Embryonic facial prominence (tissue), 1 donor: ENCODE data around the gene USH2A.

ENCODE experiments used
- DNase-seq: peaks from one replicate; pipeline ENCODE4 v3.0.0-alpha.2; 2016; ENCODE audit errors: extremely low spot score

Gene USH2A, protein sequence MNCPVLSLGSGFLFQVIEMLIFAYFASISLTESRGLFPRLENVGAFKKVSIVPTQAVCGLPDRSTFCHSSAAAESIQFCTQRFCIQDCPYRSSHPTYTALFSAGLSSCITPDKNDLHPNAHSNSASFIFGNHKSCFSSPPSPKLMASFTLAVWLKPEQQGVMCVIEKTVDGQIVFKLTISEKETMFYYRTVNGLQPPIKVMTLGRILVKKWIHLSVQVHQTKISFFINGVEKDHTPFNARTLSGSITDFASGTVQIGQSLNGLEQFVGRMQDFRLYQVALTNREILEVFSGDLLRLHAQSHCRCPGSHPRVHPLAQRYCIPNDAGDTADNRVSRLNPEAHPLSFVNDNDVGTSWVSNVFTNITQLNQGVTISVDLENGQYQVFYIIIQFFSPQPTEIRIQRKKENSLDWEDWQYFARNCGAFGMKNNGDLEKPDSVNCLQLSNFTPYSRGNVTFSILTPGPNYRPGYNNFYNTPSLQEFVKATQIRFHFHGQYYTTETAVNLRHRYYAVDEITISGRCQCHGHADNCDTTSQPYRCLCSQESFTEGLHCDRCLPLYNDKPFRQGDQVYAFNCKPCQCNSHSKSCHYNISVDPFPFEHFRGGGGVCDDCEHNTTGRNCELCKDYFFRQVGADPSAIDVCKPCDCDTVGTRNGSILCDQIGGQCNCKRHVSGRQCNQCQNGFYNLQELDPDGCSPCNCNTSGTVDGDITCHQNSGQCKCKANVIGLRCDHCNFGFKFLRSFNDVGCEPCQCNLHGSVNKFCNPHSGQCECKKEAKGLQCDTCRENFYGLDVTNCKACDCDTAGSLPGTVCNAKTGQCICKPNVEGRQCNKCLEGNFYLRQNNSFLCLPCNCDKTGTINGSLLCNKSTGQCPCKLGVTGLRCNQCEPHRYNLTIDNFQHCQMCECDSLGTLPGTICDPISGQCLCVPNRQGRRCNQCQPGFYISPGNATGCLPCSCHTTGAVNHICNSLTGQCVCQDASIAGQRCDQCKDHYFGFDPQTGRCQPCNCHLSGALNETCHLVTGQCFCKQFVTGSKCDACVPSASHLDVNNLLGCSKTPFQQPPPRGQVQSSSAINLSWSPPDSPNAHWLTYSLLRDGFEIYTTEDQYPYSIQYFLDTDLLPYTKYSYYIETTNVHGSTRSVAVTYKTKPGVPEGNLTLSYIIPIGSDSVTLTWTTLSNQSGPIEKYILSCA (N-terminal part only)

DNA sequence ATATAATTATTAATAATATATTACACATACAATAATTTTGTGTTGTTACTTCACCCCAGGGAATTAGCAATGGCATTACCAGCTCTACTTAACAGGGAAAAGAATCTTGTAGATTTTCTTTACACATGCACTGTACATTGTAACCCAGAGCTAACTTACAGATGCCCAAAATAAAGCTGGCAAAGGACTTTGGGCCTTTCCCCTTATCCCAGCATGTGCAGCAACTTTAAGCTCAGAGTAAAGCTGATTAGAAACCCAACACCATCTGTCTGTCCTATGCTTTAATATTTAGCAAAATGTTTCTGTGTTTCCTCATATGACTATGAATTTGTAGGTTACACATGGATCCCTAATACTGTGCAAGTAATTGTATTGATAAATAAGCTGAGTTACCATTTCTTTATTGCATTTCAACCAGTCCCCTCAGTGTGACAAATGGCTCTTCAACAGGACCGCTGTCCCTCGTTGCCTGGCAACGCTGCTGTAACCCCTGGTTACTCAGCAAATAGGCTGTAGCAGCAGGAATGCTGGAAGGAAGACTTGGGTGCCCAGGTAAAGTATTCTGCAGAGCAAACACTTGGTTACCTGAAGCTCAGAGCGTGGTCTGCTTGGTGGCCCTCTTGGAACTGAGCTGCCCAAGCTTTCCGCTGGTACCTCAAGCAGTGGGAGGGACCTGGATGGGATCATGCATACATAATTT, at the start of gene USH2A:
TSS of gene USH2A (minus strand) at position 628 of the 700 bp plus-strand sequence. CDS start 1,112 bp downstream, outside the sequence.
- DNase-seq: no peak

DNA sequence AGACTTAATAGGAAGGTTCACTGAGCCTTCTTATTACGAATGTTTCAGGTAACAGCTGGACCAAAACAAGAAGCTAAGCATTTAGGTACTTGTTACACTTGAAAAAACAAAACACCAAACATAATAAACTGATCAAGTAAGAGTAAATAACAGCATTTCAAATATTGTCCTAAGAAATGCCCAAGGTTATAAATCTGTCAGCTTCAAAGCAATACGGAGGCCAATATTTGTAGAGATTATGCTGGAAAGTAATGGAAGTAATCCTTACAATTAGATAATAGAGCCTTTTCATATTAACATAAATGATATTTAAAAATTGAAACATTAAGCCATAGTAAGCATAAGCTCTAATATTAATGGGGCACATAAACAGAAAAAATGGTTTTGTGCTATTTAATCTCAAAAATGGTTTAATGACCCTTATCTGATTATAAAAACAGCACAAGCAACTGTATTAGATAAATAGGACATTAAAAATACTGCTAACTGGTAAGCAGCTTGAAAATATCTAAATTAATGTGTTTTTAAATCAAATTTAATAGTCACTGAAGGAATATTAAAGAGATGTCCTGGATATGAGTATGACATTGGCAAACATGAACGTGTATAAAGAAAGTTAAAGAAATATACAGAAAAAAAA, 43.0 kb upstream of the USH2A start:
- DNase-seq: no peak

DNA sequence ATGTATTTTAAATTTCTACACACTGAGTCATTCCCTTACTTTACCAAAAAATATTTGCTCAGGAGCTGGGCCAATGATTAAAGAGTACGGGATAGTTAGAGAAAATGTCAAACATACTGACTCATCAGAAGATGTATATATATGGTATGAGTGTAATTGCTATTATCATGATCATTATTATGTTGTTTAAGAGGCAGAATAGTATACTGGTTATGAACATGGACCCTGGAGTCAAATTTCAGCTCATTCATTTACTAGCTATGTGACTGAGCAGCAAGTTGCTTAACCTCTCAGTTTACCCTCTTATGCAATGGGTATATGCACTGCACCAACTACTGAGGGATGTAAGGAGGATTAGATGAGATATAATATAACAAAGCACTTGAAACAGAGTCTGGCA, 41.2 kb upstream of the USH2A start:
- no peak for DNase-seq

DNA sequence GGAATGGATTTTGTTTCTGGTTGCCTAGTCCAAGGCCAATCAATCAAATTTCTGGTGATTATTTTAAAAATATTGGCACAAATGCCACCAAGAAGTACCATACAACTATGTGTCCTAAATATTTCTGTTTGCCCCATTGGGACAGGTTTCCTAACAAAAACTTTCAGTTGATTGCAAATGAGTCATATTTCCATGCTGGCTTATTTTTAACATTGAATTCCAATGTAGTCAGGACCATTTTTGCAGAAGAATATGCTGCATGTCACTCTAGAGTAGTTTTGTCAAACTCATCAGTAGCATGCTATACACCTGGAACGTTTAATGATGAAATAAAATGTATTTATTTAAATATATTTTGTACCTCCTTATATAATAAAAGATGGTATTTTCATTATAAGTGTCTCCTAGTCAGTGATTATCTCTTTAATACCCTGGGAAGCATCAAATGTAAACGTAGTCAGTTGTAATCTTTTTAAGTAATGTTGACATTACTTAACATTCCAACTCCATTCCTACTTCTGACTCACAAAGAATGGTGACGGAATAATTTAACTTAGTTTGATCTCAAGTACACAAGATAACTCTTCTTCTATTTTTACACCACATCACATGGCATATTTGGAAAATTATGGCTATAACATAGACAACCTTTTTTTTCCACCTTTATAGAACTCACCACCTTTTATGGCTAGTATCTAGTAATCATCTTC, 39.0 kb upstream of the USH2A start:
- no peak for DNase-seq

DNA sequence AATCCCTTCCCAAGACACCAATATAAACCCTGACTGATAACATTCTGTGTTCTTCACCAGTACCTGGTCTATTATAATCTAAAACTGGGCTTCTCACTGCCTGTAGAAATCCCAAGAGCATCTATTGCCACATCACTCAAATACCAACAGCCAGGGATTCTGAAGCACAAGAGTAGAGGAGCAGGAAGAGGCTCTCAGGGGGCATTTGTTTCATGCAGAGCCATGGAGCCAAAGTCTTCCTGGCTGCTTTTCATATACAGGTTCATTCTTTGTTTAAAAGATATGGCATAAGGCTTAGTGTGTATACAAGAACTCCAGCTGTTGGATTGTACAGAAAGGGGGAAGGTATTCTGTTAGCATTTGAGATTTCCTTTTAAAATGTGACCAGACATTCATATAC, 38.2 kb upstream of the USH2A start:
- no peak for DNase-seq

DNA sequence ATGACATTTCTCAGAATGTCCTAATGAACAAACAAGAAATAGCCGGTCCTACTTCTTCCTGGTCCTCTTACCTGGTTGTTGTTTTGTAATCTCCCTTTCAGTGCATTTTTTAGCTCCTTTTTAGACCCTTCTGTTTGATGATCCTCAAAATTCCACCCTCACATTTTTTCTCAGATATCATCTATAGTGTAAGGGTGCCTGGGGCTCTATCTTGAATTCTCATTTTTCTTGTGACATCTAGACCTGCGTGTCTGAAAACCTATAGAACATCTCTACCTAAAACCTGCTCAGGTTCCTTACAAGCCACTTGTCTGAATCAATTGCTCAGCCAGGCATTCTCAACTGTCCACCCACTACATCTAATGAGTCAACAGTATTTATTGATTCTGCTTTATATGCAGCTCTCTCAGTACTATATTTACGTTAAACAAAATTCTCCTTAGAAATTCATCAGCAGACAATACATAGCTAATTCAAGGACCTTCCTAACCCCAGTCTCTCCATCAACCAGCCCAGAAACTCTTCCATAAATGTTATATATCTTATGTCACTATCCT, 36.5 kb upstream of the USH2A start:
- DNase-seq: no peak

DNA sequence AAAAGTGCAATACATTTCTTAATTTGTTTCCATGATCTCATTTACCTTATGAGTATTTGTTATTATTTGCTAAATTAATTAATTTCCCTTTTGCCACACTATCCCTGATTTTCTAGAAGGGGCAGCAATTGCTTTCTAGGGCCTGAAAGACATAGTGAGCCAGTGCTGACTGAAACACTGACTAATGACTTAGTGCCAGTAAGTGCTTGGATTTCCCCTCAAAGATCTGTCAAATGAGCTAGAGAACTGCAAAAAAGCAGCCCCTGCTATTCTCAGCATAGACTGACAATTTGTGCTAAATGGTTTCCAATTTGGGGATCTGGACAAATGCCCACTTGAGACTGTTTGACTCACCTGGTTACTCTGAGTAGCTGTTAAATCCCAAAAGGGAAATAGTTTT, 35.6 kb upstream of the USH2A start:
- DNase-seq: no peak

DNA sequence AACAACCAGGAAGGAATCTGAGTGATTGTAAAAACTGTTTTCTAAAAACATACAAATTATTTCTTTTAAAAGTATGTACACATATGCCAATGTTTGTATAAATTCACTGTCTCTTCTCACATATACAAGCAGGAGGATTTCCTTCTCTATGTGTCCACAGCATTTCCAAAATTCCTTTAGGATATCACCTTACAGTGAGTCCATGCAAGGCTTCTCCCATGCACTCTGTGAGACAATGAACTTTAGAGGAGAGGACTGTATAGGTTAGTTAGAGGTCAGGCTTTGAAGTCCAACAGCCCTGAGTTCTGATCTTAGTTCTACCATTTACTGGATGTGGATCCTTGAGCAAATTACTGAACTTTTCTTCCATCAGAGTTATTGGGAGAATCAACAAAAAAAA, 34.1 kb upstream of the USH2A start:
- DNase-seq: no peak

DNA sequence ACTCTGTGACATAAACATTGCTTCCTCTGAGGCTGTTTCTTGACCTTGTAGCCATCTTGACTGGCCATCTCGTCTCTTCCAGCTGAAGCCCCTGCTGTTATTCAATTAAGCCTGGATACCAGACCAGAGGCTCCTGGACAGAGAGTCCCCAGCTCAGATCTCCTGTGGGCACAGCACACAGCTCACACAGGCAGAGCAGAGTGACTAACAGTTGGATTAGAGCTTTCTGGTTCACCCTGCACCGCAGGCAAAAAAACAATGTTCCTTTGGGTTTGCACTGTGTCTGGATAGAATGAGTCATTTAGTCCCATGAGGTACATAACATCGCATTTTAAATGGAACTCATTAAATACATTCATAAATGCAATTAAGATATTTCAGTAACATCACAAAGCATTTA, 33.4 kb upstream of the USH2A start:
- no peak for DNase-seq

DNA sequence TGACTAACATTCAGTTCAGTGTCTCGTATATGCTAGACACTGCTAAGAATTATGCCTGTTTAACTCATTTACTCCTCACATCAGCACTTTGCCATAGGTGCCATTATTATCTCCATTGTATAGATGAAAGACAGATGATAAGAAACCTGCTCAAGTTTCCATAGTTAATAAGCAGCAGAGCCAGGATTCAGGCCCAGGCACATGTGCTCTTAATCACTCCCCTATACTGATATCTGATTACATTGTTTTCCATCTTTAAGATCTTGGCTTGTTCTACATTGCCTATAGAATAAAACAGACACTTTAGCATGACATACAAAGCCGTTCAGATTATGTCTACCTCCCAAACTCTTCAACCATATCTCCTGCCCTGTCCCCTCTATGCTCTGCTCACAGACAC, 30.5 kb upstream of the USH2A start:
- no peak for DNase-seq

DNA sequence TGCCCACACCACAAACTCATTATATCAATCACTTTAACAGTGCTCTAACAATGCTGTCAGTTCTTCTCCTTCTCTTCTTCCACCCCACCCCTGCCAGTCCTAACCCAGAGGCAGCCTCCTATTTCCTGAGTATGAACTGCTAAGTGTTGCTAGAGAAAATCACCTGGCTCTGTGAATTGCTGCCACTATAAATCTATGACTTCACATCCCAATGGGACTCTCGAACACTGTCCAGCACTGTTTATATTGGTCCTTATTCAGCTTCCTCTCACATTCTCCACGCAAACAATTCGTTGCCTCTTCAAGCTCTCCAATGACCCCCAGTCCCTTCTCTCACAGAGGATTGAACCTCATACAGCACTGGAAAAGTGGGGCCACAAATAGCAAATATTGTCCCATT, 27.0 kb upstream of the USH2A start:
- DNase-seq: no peak

DNA sequence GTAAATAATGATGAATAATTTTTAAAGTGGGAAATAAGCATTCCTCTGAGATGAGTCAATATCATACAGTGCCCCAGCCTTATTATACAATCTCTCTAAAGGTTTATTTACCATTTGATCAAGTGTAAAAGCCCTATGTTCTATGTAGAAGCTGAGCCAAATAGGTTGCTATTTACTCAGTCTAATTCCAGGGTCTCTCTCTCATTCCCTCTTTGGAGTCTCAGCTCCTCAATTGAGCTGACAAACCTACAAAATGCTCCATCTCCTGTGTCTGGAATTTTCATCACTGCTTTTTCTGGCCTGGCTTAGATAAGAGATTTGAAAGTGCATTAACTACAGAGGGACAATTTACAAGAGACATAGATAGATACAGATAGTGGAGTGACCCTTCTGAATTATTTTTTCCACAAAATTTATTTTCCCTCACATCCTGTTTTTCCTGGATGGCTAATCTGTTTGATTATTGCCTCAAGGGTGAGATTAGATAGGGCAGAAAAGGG, 24.8 kb upstream of the USH2A start:
- DNase-seq: no peak

DNA sequence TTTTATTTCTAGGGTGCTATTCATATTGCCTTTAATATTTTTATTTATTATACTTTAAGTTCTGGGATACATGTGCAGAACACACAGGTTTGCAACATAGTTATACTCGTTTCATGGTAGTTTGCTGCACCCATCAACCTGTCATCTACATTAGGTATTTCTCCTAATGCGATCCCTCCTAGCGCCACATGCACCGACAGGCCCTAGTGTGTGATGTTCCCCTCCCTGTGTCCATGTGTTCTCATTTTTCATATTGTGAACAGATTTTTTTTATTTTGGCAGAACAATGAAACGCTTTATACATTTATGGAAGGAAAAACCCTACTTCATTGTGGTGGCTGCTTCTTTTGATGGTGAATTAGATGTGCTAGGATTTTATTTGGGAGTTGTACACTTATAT, 14.4 kb upstream of the USH2A start:
- no peak for DNase-seq

DNA sequence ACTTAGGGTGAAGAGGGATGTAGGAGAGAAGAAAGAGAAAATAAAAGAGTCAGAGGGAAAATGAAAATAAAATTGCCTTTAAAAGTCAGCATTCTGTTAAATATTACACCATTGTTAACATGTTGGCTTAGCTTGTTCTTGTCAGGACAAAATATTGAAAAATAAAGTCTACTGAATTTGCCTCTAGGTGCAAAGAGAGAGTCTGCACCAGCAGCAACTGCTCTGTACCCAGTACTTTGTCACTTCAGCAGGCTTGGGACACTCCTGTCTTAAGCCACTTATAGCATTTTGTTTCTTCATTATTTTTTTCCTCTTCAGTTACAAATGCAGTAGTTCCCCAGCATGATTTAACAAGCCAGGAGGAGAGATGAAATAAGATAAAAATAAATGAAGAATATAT, 11.0 kb upstream of the USH2A start:
- no peak for DNase-seq

DNA sequence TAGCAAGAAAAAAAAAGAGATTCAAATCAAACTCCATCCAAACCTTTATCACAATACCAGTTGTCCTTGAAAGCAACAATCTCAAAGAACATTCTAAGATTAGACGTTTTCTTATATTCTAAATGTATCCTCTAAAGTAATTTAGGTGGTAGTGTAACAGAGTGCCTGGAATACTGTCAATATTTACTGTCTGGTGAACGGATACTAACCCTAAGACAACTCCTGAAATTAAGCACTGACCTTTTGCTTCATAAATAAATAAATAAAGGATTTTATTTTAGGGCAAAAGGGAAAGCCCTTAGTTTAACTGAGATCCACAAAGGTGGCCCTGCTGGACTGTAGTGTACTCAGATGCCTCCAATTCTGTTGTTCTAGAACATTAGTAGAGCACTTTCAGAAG, 9.9 kb upstream of the USH2A start:
- DNase-seq: no peak

DNA sequence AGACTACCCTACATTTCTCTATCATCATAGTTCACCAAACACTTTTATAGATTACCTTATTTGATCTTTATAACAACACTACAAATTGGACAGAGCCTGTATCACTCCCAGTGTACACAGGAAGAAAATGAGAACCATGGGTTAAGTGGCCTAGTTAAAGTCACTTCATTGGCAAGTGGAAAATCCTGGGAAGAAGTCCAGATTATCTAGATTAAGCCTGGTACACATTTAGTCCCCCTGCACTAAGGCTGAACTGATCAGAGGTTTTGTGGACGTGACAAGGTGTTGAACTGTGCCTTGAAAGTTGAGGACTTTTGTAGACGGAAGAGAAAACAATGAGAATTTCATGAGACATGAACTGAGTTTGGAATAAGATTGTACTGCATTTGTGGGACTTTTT, 7.5 kb upstream of the USH2A start:
- DNase-seq: no peak

DNA sequence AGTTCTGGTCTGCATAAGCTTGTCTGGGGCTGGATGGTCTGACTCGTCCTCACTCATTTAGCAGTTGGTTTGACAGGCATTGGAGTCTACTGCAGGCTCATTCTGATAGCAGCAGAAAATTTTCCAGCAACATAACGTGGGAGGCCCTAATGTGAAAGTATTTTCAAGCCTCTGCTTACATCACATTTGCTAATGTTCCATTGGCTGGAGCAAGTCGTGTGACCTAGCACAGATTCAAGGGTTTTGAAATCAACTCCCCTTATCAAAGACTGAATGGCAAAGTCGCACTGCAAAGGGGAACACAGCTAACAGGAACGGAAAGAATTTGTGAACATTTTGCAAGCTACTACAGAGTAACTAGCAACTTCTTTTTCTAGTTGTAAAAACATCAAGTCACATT, 2.3 kb upstream of the USH2A start:
- no peak for DNase-seq

DNA sequence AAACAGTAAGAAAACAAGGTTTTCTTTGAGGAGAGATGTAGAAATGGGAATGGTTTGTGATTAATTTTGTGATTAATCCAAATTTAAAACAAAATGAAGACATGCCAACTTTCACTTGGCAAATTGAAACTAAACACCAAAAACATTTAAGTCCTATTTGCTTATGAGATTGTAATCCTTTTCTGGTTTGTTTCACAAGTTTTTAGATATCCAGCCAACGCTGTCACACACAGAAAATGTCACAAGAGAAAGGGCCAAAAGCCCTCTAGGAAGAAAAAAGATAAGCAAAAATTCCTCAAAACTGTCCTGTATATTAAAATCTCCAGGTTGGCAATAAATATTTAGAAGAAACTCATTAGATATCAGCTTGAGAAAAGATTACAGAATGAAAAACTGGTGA, 2.5 kb downstream of the USH2A start:
- DNase-seq: no peak

DNA sequence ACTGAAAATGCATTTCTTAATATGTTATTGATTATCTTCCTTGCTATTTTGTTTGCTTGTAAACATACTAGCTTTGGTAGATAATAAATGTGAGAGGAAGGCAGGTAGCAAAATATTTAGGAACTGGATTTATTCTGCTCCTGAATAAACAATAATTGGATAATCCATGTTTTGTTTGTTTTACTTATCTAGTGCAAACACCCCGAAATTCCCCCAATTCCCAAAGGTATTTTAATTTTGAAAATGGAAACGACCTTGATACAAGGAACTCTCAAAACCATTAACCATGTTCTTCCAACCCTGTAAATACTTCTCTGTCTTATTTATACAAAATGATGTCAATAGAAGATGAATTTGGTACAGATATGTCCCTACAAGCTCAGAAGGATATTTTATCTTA, 3.0 kb downstream of the USH2A start:
- DNase-seq: no peak

DNA sequence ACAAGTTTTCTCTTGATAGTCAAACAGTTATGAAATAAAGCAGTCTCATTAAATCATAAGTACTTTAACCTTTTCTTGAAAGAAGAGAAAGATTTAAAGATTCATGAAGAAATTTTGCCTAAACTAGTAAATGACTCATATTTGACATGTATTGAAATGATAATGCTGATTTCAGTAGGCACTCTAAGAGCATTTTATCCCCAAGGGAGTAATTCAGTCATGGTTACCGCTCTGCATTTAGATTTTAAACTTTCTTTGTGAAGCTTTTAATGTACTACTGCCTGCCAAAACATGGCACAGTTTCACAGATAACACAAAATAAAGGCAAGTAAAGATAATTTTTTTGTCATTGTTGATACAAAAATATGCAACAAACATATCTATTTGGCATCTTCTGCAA, 6.8 kb downstream of the USH2A start:
- DNase-seq: no peak
